Stimulated activated CD8-positive, alpha-beta memory T cell treated with anti-CD3 and anti-CD28 coated beads, Interleukin-12 subunit alpha, Interleukin-12 subunit beta, amount 100 ng/mL, for 1 hour (primary cell): ENCODE results near the gene RPIA.
"Not testable (repeated sequence)": the region's sequence is repeated elsewhere in the genome, so short reads cannot be mapped to it uniquely, and the experiment has no call there.

Experiments
- DNase-seq: peaks from one replicate; pipeline ENCODE4 v3.0.0-alpha.2; 2020; ENCODE audit warnings: low read depth

RPIA gene

GRCh38 chr2:88789213-88789612 is 97.7 kb downstream of the RPIA start:
- not testable (repeated sequence) for DNase-seq

- DNase-seq: not testable (repeated sequence)
These were observed 104.5 kb downstream of the RPIA start for GRCh38 chr2:88795932-88796331.

GRCh38 chr2:88796523-88796922 is 105.0 kb downstream of the RPIA start:
- DNase-seq: not testable (repeated sequence)

- DNase-seq: not testable (repeated sequence)
These were observed 105.7 kb downstream of the RPIA start for GRCh38 chr2:88797164-88797563.
